A549 (cell line): ENCODE results near the gene TPCN1. TPM values are rescaled to one million over a fixed set of nuclear protein-coding genes. Genes with fewer than 3 reads are reported as not detected.

ENCODE experiments used
- ATAC-seq, 2 experiments: fragments of 200-7000 bp in 1 of 2; fragments of >200 bp in 1 of 2; cut with Nextera tagmentation in 1 of 2; cut with Tn5 transposase in 1 of 2; 3 replicates each; pipeline versions ENCODE4 v1.8.0 to v1.9.1; 2018 to 2020; ENCODE audit warnings: mild to moderate bottlenecking in 1 of 2, moderate library complexity in 1 of 2
- CTCF ChIA-PET: fragments of 300-600 bp; sonication (Branson Sonifier 250); formaldehyde crosslinking; extraction: SDS; loops from one replicate; lab custom pipeline; 2021; ENCODE audit warnings: antibody characterized with exemption, inconsistent platforms; lab: Yijun Ruan, JAX
- POLR2A ChIA-PET: fragments of 350-600 bp; formaldehyde crosslinking; extraction: SDS; loops from one replicate; lab custom pipeline; 2021; ENCODE audit warnings: antibody characterized with exemption, inconsistent platforms; lab: Yijun Ruan, JAX
- DNase-seq, 2 experiments: peaks; one replicate each; pipeline versions ENCODE4 v3.0.0 to v3.0.0-alpha.2; 2011 to 2016; ENCODE audit warnings: low read depth in 1 of 2, low spot score in 1 of 2
- FAIRE-seq: peaks from 2 replicates; lab custom pipeline; 2011; peaks lifted over from hg19 to GRCh38; lab: Jason Lieb, UNC
- H3K27ac ChIP-seq, 2 experiments: fragments of >200 bp; sonication (Bioruptor Twin); formaldehyde crosslinking; 3 replicates each; pipeline ENCODE4 v1.5.1; 2016 to 2017
- H3K4me1 ChIP-seq: fragments of >200 bp; sonication (Bioruptor Twin); formaldehyde crosslinking; 3 replicates; pipeline ENCODE4 v1.6.1; 2016
- H3K4me2 ChIP-seq: fragments of >200 bp; sonication (Bioruptor Twin); formaldehyde crosslinking; 3 replicates; pipeline ENCODE4 v1.6.1; 2016
- H3K4me3 ChIP-seq: fragments of >200 bp; sonication (Bioruptor Twin); formaldehyde crosslinking; 3 replicates; pipeline ENCODE4 v1.5.1; 2016
- H3K9me3 ChIP-seq: fragments of >200 bp; sonication (Bioruptor Twin); formaldehyde crosslinking; 3 replicates; pipeline ENCODE4 v1.6.1; 2016
- EHF ChIP-seq: fragments of 250-450 bp; sonication (Bioruptor Pico); IDR thresholded peaks from 2 replicates; pipeline ENCODE4 v1.5.0; 2020; ENCODE audit warnings: mild to moderate bottlenecking
- EP300 ChIP-seq, 2 experiments: fragments of >200 bp; sonication (Bioruptor Twin); formaldehyde crosslinking; IDR thresholded peaks; 2 replicates in 1 of 2; 3 replicates in 1 of 2; pipeline ENCODE4 v1.6.1; 2016 to 2017
- FOSB ChIP-seq: fragments of 250-450 bp; sonication (Bioruptor Pico); IDR thresholded peaks from 2 replicates; pipeline ENCODE4 v1.5.0; 2020; ENCODE audit warnings: mild to moderate bottlenecking, moderate library complexity
- HDAC2 ChIP-seq: fragments of 200-600 bp; sonication (generic); IDR thresholded peaks from 2 replicates; pipeline ENCODE4 v1.6.1; 2016
- HOXB13 ChIP-seq: fragments of 250-450 bp; sonication (Bioruptor Pico); IDR thresholded peaks from 2 replicates; pipeline ENCODE4 v1.5.0; 2020; ENCODE audit warnings: low read depth, mild to moderate bottlenecking, moderate library complexity
- JUN ChIP-seq, 2 experiments: fragments of >200 bp; sonication (Bioruptor Twin); formaldehyde crosslinking; IDR thresholded peaks; 2 replicates in 1 of 2; 3 replicates in 1 of 2; pipeline ENCODE4 v1.6.1; 2016 to 2017
- KDM1A ChIP-seq: fragments of 200-600 bp; sonication (generic); IDR thresholded peaks from 2 replicates; pipeline ENCODE4 v1.6.1; 2016; ENCODE audit warnings: low read depth, mild to moderate bottlenecking
- NR3C1 ChIP-seq: fragments of >200 bp; sonication (Bioruptor Twin); formaldehyde crosslinking; IDR thresholded peaks from 3 replicates; pipeline ENCODE4 v1.6.1; 2017
- POLR2A ChIP-seq: IDR thresholded peaks from 2 replicates; pipeline ENCODE4 v1.6.1; 2012; ENCODE audit warnings: mild to moderate bottlenecking, low read length
- RCOR1 ChIP-seq: fragments of 150-350 bp; IDR thresholded peaks from 2 replicates; pipeline ENCODE4 v1.6.1; 2014; ENCODE audit warnings: antibody characterized with exemption, low read length, low read depth
- REST ChIP-seq: fragments of 200-600 bp; sonication (generic); IDR thresholded peaks from 2 replicates; pipeline ENCODE4 v1.6.1; 2016; ENCODE audit warnings: antibody characterized with exemption, mild to moderate bottlenecking, moderate library complexity
- SMC3 ChIP-seq: fragments of >200 bp; sonication (Bioruptor Twin); formaldehyde crosslinking; IDR thresholded peaks from 3 replicates; pipeline ENCODE4 v1.6.1; 2018; ENCODE audit warnings: inconsistent platforms
- ZFP36 ChIP-seq: fragments of 450-650 bp; IDR thresholded peaks from 2 replicates; pipeline ENCODE4 v1.6.1; 2014; ENCODE audit warnings: borderline replicate concordance; ENCODE audit not compliant: partially characterized antibody
- ZSCAN20 ChIP-seq: fragments of 250-450 bp; sonication (Bioruptor Pico); IDR thresholded peaks from 2 replicates; pipeline ENCODE4 v1.8.0; 2022; ENCODE audit warnings: mild to moderate bottlenecking, moderate library complexity
- WGBS: methylation state at CpG from one replicate; pipeline ENCODE4 v1.1.6; 2017; ENCODE audit errors: missing lambda C conversion rate; 5-methylcytosine and 5-hydroxymethylcytosine counted together
- polyA plus RNA-seq, 4 experiments: library from polyadenylated mRNA; depleted of rRNA in 3 of 4; stranded (reverse); fragments of >200 nt; fragmentation: RNase III in 1 of 4; extraction: RNeasy Plus Mini Kit Qiagen cat#74134 plus additional on column Dnase treatment in 1 of 4; gene quantifications; 2 replicates in 3 of 4; 3 replicates in 1 of 4; pipeline ENCODE4 v1.2.3, GENCODE V29; 2011 to 2017
- TF ChIP-seq, protein P1 (sequence below): IDR thresholded peaks from 2 replicates; pipeline ENCODE4 v1.6.1; 2012

TPCN1 gene
- polyA plus RNA-seq, 2 of the 4 experiments (the other 2 are of a cell fraction) = 21.9 to 24.1 TPM

- FAIRE-seq (no peak), DNase-seq (no peak), ATAC-seq (no peak)
- ChIA-PET POLR2A (no interaction called here), CTCF (interaction anchor here (0.6 to 1.0 kb wide), 2 partner anchors 33 to 95 kb away, joined by 3 read pairs; no protein-coding TSS in a partner anchor)
- no peak overlapping the region for H3K4me2 ChIP-seq
- no peak overlapping the region for H3K4me3 ChIP-seq
- peaks cover 13% of the 10 kb centered on the region for H3K4me1 ChIP-seq
- 97% methylated on average over 2 of the region's 2 CpGs for WGBS
- H3K9me3 ChIP-seq = no peaks in the 10 kb centered on the region
- H3K27ac ChIP-seq = no peak overlapping the region
- TF ChIP-seq RCOR1 (no peak), KDM1A (0 out of 2 replicates have a peak, but pooled peaks have one; percentile 42), REST (no peak)
These were observed 109.2 kb downstream of the TPCN1 start for GRCh38 chr12:113330505-113330904.

DNA sequence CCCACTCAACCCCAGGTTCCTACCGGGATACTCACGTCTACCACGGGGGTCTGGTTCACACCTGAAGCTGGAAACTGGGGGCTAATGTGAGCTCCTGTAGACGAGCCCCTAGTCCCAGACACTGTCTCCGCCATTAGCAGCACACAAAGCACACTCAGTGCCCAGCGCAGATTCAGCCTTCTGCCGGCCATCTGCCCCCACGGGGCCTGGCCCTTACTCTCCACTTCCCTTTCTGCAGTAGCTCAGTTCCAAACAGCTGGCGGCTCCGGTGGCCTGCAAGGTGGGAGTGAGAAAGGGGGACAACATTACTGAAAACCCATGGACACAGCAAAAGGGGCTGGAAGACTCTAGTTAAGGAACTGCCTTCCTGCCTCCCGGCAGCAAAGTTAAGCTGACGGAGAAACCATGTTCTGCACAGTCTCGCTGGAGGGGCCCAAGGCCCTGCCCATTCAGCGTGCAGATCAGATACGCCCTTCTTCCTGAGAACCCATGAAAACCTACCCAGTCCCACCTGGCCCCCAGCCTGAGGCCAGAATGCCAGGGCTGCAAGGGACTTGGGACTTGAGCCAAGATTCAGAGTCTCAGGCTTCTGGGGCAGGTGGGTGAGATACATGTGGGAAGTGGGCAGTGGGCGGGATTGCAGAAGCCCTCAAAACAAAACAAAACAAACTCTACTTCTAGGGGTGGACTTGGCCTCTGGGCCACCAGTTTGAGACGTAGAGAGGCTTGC, 111.6 kb downstream of the TPCN1 start:
- Histone ChIP-seq H3K4me2 (no peak overlapping the region), H3K4me1 (peaks cover 9% of the 10 kb centered on the region), H3K4me3 (no peak overlapping the region), H3K27ac (no peak overlapping the region), H3K9me3 (no peaks in the 10 kb centered on the region)
- POLR2A ChIA-PET = no interaction called here
- FAIRE-seq = no peak
- no peak for ATAC-seq
- TF ChIP-seq EHF (no peak), HOXB13 (no peak)
- DNase-seq = no peak
- CTCF ChIA-PET = interaction anchor here (0.6 to 1.3 kb wide), 5 partner anchors 20 to 135 kb away, joined by 3 to 7 read pairs (median 3); no protein-coding TSS in a partner anchor
- 92% methylated on average over 17 of the region's 17 CpGs for WGBS

- Histone ChIP-seq H3K4me3 (no peak overlapping the region), H3K4me2 (peak overlapping the region; percentile 92; the same call in 2 of the 3 replicates), H3K27ac (no peak overlapping the region), H3K9me3 (no peaks in the 10 kb centered on the region), H3K4me1 (peaks cover 9% of the 10 kb centered on the region)
- no peak for ATAC-seq
- FAIRE-seq = no peak
- WGBS = 95% methylated on average over 4 of the region's 5 CpGs
- no peak for DNase-seq
- no peak for TF ChIP-seq ZSCAN20 (CRISPR knock-in tag)
- no peak for TF ChIP-seq ZFP36
- TF ChIP-seq POLR2A = no peak
- TF ChIP-seq EP300 (IDR thresholded peaks at IDR 0.05) = no peak
- ChIA-PET CTCF (interaction anchor here (0.7 kb wide), 2 partner anchors 92 to 158 kb away, joined by 3 read pairs; no protein-coding TSS in a partner anchor), POLR2A (no interaction called here)
These were observed 112.1 kb downstream of the TPCN1 start for GRCh38 chr12:113333418-113333750.

DNA sequence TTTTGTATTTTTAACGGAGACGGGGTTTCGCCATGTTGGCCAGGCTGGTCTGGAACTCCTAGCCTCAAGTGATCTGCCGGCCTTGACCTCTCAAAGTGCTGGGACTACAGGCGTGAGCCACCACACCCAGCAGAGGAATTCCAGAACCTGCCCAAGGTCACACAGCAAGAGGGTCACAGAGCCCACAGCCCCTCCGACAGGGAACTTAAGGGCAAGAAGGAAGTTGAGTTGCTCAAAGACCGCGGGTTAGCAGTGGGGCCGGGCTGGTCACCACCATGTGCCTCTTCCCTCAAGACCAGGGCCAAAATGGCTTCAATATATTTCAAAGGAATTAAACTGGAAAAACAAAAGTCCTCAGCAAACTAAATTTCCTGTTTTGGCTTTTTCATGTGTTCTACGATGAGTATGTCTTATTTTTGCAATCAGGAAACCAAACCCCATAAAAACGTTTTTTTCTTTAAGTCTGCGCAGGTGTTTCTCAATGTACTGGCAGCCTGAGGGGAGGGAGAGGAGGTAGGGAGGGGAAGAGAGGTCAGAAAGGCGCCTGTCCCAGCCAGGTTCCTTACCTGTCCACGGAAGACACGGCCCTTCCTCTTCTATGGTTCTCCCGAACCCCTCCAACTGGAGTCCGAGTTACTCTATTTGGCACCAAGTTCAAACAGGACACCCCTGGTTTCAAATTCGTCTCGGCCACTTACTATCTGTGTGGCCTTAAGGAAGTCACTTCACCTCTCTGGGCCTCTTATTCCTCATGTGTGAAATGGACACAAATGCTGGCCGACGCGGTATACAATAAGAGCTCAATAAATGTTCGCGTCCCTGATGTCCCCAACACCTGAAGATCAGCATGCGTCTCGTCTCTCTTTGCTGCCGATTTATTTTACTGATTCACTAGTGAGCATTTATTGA, 112.9 kb downstream of the TPCN1 start:
- ChIA-PET POLR2A (interaction anchor here (0.6 to 1.9 kb wide), 8 partner anchors 22 to 439 kb away, joined by 3 to 11 read pairs (median 3); partner anchors contain the start of genes PLBD2, SDSL and TPCN1), CTCF (interaction anchor here (0.7 to 2.3 kb wide), 3 partner anchors 21 to 159 kb away, joined by 3 to 10 read pairs (median 3); no protein-coding TSS in a partner anchor)
- no peak for FAIRE-seq
- Histone ChIP-seq H3K4me2 (peak overlapping the region; percentile 92), H3K9me3 (no peaks in the 10 kb centered on the region), H3K27ac (peak overlapping the region; percentile 57 to 89), H3K4me3 (peak overlapping the region; percentile 49), H3K4me1 (peaks cover 9% of the 10 kb centered on the region)
- DNase-seq = no peak
- 49% methylated on average over 27 of the region's 27 CpGs for WGBS
- peak in 1 of 2 experiments; percentile 8; a peak in 1 of 6 replicates for ATAC-seq
- TF ChIP-seq HDAC2 (no peak), POLR2A (no peak), SMC3 (no peak), NR3C1 (no peak), JUN (IDR thresholded peaks at IDR 0.05) (no peak), REST (no peak), ZFP36 (no peak), FOSB (CRISPR knock-in tag) (no peak), KDM1A (no peak), RCOR1 (no peak), HOXB13 (no peak)
- TF ChIP-seq, protein P1, sequence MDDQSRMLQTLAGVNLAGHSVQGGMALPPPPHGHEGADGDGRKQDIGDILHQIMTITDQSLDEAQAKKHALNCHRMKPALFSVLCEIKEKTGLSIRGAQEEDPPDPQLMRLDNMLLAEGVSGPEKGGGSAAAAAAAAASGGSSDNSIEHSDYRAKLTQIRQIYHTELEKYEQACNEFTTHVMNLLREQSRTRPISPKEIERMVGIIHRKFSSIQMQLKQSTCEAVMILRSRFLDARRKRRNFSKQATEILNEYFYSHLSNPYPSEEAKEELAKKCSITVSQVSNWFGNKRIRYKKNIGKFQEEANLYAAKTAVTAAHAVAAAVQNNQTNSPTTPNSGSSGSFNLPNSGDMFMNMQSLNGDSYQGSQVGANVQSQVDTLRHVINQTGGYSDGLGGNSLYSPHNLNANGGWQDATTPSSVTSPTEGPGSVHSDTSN = no peak
